Activated CD8-positive, alpha-beta memory T cell treated with anti-CD3 and anti-CD28 coated beads for 36 hours (primary cell): ENCODE measurements around the gene DHRSX. TPM values are rescaled to one million over a fixed set of nuclear protein-coding genes. Genes with fewer than 3 reads are reported as not detected.
"Not testable (repeated sequence)": the region's sequence is repeated elsewhere in the genome, so short reads cannot be mapped to it uniquely, and the experiment has no call there.

Experiments used
- CTCF ChIA-PET: fragments of 350-600 bp; sonication (Branson Sonifier 250); formaldehyde crosslinking; loops from one replicate; lab custom pipeline; 2021; ENCODE audit warnings: antibody characterized with exemption; lab: Charles Lee
- POLR2A ChIA-PET: fragments of 350-600 bp; sonication (Branson Sonifier 250); formaldehyde crosslinking; loops from one replicate; lab custom pipeline; 2021; ENCODE audit warnings: antibody characterized with exemption; lab: Charles Lee
- total RNA-seq, 2 experiments: library from RNA; stranded (reverse); gene quantifications; one replicate each; pipeline ENCODE4 v1.2.3, GENCODE V29; 2021

The DHRSX gene
- total RNA-seq, 2 experiments from 2014 or later: 27.8 to 29.2 TPM

DNA sequence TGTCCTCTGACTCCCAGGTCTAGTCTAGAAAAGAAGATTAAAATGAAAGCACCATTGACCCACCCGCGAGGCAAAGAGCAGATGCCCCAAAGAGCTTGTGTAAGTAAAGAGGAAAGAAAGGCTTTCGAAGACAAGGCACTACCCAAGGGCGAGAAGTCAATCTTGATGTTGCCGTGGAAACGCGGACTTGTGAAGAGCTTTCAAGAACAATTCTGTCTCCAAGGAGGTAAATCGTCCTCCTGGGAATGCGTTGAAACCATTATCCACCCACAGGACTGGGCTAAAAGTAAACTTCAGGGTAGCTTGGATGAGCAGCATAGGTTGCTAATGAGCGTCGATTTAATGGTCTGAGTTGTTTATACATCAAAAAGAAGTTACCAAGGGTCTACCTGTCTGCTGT lies 189.3 kb downstream of the DHRSX start:
- POLR2A ChIA-PET: no interaction called here
- CTCF ChIA-PET: no interaction called here

DNA sequence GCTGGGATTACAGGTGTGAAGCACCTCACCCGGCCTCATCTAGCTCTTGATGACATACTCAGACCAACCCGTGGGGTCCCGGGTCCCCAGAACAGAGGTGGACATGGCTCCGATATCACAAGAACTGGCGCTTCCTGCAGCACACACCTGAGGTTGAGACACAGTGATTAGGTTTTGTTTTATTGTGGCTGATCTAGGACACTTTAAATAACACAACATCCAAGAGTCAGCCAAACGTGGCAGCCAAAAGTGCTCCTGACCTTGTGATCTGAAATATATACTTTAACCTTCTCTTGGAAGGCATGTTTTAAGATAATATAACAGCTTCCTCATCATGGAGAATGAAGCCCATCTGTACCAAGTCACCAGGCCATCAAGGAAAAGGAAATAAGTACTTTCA lies 198.9 kb downstream of the DHRSX start:
- CTCF ChIA-PET: no interaction called here
- POLR2A ChIA-PET: no interaction called here

DNA sequence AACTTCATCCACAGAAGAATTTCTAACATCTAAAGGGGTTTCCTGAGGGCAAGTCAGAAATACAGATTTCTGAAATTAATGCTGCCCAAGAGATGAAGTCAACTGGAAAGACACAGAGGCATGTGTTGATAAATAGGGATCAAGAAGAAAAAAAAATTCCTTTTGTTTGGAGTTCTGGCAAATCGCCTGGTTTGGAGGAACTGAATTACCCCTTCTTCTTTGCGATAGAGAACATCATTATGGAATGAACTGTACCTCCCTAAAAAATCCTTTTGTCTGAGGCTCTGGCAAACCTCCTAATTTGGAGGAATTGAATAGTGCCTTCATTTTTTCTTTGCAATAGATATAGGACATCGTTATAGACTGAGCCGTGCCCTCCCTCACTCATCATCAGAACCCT lies 200.9 kb downstream of the DHRSX start:
- ChIA-PET POLR2A (no interaction called here), CTCF (no interaction called here)

DNA sequence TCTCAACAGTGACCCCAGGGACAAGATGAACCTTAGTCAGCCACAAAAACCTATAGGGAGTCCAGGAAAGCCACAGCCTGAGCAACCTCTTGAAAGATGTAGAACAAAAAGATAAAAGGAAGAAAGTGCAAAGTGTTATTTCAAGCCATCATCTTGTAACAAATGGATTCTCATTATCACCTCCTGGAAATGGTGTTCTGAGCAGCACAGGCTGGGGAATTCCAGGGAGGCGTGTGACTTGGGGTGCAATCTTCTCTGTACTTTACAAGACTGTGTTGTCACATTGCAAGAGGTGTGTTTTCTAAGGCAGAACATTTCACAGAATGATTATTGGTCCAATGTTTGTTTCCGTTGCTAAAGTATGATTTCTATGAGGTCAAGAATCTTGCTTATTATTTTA lies 214.0 kb downstream of the DHRSX start:
- ChIA-PET CTCF (no interaction called here), POLR2A (no interaction called here)

DNA sequence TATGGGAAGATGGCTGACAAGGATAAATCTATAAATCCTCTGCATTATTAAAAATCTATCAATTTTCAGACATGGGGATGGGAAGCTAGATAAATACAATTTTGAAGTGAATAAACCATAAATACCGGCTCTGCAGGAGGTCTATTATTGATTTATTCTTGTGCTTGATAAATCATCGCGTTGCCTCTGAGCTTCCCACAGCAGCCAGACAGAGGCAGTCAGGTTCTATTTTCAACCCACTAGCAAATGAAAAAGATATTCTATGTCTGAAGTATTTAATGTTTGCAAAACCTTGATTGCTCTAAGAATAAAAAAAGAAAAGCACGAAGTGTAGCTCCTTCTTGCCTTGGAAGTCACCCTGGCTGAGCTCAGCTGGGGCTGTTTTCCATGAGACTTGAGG lies 216.2 kb downstream of the DHRSX start:
- POLR2A ChIA-PET: no interaction called here

DNA sequence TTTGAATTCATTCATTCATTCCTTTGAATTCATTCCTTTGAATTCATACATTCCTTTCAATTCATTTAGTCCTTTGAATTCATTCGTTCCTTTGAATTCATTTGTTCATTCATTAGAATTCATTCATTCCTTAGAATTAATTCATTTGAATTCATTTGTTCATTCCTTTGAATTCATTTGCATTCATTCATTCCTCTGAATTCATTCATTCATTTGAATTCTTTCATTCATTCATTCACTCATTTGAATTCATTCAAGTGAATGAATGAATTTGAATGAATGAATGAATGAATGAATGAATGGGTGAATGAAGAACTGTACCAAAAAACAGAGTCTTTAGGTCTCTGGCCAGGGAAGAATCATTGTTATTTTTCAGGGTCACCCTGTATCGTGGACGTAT lies 216.6 kb downstream of the DHRSX start:
- ChIA-PET POLR2A (no interaction called here), CTCF (no interaction called here)

More for the DNA sequence above, 216.2 kb downstream of the DHRSX start:
- CTCF ChIA-PET: no interaction called here

DNA sequence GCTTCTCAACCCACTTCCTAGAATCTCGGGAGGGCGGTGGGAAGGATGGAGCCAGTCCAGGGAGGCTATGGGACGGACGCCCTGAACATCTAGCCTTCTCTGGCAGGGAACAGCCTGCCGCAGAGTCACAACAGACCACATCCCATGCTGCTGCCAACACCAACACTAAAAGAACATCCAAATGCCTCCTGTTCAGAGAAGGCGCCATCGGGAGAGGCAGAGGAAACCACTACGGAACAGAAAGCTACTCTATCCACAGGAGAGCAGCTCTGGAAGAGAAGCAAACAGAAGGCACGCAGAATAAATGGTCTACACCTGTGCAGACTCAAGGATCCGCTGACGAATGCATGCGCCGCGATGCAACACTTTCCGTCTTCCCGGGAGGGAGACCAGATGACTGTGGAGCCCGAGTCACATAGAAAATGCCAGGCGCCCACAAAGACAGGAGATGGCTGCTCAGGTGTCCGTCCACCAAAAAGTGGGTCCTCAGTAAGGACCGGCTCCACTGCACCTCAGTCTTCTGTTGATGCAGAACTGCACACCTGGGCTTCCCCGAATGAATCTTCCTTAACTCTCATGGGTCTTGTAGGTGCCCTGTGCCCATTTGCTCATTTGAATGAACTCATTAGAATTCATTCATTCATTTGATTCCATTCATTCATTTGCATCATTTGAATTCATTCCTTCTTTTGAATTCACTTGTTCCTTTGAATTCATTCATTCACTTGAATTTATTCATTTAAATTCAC lies 217.5 kb downstream of the DHRSX start:
- ChIA-PET CTCF (no interaction called here), POLR2A (no interaction called here)

DNA sequence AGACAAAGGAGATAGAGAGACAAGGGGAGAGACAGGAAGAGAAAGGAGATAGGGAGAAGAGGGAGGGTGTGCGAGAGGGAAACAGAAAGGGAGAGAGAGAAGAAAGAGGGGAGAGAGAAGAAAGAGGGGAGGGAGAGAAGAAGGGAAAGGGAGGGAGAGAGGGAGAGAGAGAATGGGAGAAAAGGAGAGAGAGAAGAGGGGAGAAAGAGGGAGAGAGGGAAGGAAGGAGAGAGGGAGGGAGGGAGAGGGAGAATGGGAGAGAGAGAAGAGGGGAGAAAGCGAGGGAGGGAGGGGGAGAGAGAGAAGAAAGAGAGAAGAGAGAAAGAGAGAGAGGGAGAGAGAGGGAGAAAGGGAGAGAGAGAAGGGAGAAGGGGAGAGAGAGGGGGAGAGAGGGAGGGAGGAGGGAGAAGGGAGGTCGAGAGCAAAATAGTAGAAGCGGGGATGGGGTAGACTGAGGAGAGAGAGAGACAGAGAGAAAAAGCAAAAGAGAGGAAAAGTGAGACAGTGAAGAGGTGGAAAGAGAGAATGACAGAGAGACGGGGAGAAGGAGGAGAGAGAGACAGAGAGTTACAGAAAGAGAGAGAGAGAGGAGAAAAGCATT lies 218.2 kb downstream of the DHRSX start:
- CTCF ChIA-PET: no interaction called here
- POLR2A ChIA-PET: no interaction called here

DNA sequence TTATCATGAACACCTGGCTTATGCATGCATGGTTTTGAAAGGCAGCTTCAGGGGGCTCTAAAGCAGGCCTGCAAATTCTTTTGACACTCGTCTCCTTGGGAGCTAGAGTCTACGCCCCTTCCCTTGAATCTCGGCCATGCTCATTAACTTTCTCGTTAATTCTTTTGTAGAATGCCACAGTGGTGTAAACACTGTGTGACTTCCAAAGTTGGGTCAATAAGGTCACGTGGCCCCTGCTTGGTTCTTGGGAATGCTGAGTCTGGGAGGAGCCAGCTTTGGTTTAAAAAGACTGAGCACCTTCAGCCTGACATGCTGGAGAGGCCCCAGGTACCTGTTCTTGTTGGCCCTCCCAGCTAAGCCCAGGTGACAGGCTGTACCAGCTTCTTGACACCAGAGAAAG lies 228.4 kb downstream of the DHRSX start:
- ChIA-PET CTCF (no interaction called here), POLR2A (no interaction called here)

DNA sequence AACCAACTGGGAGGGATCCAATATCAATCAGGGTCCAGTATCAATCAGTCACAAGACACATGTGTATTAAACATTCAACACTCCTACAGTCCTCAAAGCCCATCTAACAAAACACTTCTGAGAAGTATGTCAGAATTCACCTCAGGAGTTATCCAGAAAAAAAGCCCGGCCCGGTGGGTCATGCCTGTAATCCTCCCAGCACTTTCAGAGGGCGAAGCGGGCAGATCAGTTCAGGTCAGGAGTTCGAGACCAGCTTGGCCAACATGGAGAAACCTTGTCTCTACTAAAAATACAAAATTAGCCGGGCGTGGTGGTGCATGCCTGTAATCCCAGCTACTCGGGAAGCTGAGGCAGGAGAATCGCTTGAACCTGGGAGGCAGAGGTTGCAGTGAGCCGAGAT lies 229.2 kb downstream of the DHRSX start:
- CTCF ChIA-PET, POLR2A ChIA-PET: not testable (repeated sequence)

DNA sequence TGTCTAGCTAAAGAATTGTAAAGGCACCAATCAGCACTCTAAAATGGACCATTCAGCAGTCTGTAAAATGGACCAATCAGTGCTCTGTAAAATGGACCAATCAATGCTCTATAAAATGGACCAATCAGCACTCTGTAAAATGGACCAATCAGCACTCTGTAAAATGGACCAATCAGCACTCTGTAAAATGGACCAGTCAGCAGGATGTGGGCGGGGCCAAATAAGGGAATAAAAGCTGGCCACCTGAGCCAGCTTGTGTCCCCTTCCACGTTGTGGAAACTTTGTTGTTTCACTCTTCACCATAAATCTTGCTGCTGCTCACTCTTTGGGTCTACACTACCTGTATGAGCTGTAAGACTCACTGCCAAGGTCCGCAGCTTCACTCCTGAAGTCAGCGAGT lies 230.0 kb downstream of the DHRSX start:
- POLR2A ChIA-PET, CTCF ChIA-PET: not testable (repeated sequence)

DNA sequence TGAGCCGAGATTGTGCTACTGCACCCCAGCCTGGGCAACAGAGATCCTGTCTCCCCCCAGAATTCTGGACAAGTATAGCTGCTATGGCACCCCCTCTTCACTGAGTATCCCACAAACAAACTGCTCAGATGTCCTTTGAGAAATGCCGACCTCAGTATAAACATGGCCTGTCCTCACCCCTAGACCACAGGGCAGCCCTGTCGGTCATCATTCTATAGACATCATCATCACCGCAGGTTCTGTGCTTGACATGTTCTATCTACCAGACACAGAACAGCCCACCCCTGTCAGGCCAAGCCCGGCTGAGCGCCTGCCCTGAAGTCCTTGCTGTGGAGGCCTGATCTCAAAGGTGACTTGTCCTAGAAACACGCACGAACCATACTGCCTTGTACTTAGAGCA lies 232.9 kb downstream of the DHRSX start:
- CTCF ChIA-PET: no interaction called here
- POLR2A ChIA-PET: no interaction called here

DNA sequence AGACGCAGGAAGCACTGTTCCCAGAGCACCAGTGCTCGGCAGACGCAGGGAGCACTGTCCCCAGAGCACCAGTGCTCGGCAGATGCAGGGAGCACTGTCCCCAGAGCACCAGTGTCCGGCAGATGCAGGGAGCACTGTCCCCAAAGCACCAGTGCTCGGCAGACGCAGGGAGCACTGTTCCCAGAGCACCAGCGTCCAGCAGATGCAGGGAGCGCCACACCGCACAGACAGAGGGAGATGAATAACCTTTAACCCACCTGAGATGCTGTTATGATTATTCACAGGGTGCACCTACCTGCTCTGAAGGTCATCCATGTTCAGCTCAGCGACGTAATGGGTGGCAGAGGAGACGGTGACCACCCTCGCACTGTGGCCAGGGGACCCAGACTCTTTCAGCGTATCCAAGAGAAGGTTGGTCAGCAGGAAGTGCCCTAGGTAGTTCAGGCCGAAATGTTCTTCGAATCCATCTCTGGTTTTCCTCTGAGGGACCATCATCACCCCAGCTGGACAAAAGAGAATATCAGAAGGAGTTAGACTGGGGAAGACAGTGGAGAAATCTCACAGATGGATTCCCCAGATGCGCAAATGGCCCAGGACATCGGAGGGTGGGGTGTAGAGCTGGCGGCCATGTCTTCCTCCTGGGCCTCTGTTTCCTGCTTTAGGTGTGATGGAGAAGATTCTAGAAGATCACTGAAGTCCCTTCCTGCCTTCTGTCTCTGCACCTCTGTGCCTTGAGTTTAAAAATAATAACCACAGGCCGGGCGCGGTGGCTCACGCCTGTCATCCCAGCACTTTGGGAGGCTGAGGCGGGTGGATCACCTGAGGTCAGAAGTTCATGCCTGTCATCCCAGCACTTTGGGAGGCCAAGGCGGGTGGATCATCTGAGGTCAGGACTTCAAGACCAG lies 234.1 kb downstream of the DHRSX start:
- POLR2A ChIA-PET: no interaction called here
- CTCF ChIA-PET: no interaction called here

DNA sequence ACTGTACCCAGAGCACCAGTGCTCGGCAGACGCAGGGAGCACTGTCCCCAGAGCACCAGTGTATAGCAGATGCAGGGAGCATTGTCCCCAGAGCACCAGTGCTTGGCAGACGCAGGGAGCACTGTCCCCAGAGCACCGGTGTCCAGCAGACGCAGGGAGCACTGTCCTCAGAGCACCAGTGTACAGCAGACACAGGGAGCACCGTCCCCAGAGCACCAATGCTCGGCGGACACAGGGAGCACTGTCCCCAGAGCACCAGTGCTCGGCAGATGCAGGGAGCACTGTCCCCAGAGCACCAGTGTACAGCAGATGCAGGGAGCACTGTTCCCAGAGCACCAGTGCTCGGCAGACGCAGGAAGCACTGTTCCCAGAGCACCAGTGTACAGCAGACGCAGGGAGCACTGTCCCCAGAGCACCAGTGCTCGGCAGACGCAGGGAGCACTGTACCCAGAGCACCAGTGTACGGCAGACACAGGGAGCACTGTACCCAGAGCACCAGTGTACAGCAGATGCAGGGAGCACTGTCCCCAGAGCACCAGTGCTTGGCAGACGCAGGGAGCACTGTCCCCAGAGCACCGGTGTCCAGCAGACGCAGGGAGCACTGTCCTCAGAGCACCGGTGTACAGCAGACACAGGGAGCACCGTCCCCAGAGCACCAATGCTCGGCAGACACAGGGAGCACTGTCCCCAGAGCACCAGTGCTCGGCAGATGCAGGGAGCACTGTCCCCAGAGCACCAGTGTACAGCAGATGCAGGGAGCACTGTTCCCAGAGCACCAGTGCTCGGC lies 234.9 kb downstream of the DHRSX start:
- CTCF ChIA-PET, POLR2A ChIA-PET: not testable (repeated sequence)

DNA sequence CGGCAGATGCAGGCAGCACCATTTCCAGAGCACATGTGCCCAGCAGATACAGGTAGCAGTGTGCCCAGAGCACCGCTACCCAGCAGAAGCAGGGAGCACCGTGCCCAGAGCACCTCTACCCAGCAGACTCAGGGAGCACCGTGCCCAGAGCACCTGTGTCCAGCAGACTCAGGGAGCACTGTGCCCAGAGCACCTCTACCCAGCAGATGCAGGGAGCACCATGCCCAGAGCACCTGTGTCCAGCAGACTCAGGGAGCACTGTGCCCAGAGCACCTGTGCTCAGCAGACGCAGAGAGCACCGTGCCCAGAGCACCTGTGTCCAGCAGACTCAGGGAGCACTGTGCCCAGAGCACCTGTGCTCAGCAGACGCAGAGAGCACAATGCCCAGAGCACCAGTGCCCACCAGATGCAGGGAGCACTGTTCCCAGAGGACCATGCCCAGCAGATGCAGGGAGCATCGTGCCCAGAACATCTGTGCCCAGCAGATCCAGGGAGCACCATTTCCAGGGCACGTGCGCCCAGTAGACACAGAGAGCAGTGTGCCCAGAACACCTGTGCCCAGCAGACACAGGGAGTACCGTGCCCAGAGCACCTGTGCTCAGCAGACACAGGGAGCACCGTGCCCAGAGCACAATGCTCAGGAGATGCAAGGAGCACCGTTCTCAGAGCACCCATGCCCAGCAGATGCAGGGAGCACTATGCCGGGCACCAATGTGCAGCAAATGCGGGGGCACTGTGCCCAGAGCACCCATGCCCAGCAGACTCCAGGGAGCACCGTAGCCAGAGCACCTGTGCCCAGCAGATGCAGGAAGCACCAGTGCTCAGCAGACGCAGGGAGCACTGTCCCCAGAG lies 236.4 kb downstream of the DHRSX start:
- CTCF ChIA-PET: no interaction called here
- POLR2A ChIA-PET: no interaction called here

DNA sequence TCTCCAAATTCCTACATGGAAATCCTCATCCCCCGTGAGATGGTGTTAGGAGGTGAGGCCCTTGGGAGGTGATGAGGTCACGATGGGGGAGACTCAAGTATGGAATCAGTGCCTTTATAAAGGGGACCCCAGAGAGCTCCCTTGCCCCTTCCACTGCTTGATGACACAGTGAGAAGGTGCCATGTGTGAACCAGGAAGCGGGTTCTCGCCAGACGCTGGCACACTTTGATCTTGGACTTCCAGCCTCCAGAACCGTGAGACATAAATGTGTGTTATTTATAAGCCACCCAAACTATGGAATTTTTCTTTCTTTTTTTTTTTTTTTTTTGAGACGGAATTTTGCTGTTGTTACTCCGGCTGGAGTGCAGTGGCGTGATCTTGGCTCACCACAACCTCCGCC lies 237.6 kb downstream of the DHRSX start:
- ChIA-PET CTCF (no interaction called here), POLR2A (no interaction called here)

DNA sequence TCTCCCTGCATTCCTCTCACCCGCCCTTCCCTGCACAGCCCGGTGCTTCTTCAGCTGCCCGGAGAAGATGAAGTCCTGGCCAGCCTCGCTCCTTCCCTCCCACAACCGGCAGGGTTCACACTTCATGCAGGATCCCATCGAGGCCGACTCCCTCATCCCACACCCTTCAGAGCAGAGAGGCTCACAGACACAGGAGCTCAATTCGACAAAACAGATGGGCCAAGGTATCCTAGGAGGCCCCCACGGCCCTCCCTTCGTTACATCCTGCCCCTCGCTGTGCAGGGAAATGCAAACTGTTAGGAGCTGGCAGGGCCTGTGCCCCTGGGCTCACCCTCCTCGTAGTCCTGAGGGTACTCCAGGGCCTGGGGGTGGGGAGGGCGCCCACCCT lies 238.1 kb downstream of the DHRSX start:
- ChIA-PET POLR2A (no interaction called here), CTCF (no interaction called here)

DNA sequence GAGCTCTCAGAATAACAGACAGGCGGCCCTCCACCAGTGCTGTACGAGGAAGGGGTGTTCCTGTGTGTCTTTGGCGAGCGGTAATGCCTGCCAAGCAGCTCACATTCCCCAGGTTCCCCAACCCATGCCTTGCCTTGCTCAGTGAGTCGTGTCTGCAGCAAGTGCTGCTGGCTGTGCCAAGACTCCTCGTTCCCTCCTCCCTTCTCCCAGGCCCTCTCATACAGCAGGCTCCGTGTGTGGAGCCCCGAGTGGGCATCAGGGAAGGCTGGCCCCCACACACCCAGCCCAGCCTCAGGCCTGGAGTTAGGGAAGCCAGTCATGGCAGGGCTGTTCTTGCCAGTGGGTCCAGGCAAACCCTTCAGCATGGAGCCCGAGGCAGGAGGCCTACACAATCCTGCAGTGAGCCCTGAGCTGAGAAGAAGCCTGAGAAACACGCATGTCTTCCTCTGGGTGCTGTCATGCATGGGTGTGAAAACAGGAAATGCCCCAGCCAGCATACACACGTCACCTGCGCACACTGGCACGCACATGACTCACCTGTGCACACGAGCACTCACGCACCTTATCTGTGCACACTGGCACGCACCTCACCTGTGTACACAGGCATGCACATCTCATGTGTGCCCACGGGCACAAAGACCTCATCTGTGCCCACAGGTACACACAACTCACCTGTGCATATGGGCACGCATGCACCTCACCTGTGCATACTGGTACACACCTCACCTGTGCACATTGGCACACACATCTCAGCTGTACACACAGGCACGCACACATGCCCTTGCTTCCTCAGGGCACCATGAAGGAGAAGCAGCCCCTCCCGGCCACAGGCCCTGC lies 238.7 kb downstream of the DHRSX start:
- ChIA-PET POLR2A (no interaction called here), CTCF (no interaction called here)
